ENCODE results near the gene LPCAT2. TPM values are rescaled to one million over a fixed set of nuclear protein-coding genes. Genes with fewer than 3 reads are reported as not detected.

Gene LPCAT2
- total and polyA plus RNA-seq, 2 of the 13 experiments (the other 11 are each of a cell fraction or from before 2014, with no cell fraction given), result 9.9 to 17.6 TPM

DNA sequence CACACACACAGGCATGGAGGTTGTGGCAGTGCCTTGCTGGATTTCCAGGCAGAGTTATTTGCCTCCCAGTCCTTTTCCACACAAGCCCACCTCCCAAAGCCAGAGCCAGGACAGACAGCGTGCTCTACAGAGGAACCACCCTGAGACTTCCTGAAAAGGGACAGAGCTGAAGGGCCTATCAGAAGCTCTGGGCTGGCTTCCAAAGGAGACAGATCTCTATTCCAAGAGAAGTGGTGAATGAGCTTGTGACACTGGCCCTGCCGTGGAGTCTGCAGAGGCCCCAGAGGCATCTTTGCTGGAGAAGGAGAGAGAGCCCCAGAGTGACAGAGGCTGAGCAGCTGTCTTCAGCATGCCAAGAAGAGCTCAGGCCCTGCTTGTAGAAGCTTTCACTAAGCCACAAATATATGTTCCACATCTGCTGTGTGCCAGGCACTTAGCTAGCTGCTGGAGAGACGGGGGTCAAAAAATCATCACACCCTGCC is 8.3 kb upstream of the LPCAT2 start:
- no peaks in the 10 kb centered on the region for H3K27me3 ChIP-seq (ENCODE audit: control insufficient read depth in 1 of 2, insufficient read depth in 2 of 2, low read length in 2 of 2)
- no peak overlapping the region for H3K4me2 ChIP-seq (ENCODE audit: low read depth, low read length)
- CTCF ChIA-PET (ENCODE audit: low intra/inter-chr PET ratio, low total read pairs), result no interaction called here
- 45% methylated on average over 3 of the region's 3 CpGs for WGBS (ENCODE audit: low lambda C conversion rate)
- no TSS peak for BruUV-seq (replicated peaks)
- FAIRE-seq, result no peak
- H3K27ac ChIP-seq (ENCODE audit: extremely low read length, insufficient read depth, low read length), result no peak overlapping the region
- DNase-seq (ENCODE audit: low spot score), result no peak
- no peak overlapping the region for H3K9ac ChIP-seq (ENCODE audit: insufficient read depth, low read depth, low read length)
- POLR2A ChIA-PET, result no interaction called here
- ATAC-seq, result no peak
- no peaks in the 10 kb centered on the region for H3K9me3 ChIP-seq (ENCODE audit: low read length)
- peaks cover 46% of the 10 kb centered on the region for H3K4me1 ChIP-seq (ENCODE audit: insufficient read depth, low read length)
- in situ Hi-C loops (cut with HindIII; ENCODE audit: extremely low pct_ligation_motif_present, low pct_unique_long_range_greater_than_20kb), result no loop called here
- H4K20me1 ChIP-seq (ENCODE audit: insufficient read depth, low read length), result no peaks in the 10 kb centered on the region
- H2AFZ ChIP-seq (ENCODE audit: low read length), result no peak overlapping the region
- TF ChIP-seq HOXA5 (CRISPR knock-in tag; IDR thresholded peaks at IDR 0.05) (no peak), ZNF709 (CRISPR knock-in tag; IDR thresholded peaks at IDR 0.05) (no peak), ZFP62 (CRISPR knock-in tag; IDR thresholded peaks at IDR 0.05) (no peak), GMEB2 (CRISPR knock-in tag; IDR thresholded peaks at IDR 0.05; ENCODE audit: low read depth) (no peak), TAF15 (IDR thresholded peaks at IDR 0.05; ENCODE audit: low read depth, low read length, poor library complexity, severe bottlenecking) (no peak), CEBPB (IDR thresholded peaks at IDR 0.05; ENCODE audit: borderline replicate concordance, low read depth, low read length) (no peak), DR1 (CRISPR knock-in tag; IDR thresholded peaks at IDR 0.05) (no peak), ZNF768 (CRISPR knock-in tag; IDR thresholded peaks at IDR 0.05) (no peak), SMARCE1 (IDR thresholded peaks at IDR 0.05; ENCODE audit: borderline replicate concordance) (no peak), XRCC5 (optimal IDR thresholded peaks at IDR 0.05; ENCODE audit: low read length) (no peak), ZNF597 (CRISPR knock-in tag; IDR thresholded peaks at IDR 0.05) (no peak)
- TF ChIP-seq, protein P1, sequence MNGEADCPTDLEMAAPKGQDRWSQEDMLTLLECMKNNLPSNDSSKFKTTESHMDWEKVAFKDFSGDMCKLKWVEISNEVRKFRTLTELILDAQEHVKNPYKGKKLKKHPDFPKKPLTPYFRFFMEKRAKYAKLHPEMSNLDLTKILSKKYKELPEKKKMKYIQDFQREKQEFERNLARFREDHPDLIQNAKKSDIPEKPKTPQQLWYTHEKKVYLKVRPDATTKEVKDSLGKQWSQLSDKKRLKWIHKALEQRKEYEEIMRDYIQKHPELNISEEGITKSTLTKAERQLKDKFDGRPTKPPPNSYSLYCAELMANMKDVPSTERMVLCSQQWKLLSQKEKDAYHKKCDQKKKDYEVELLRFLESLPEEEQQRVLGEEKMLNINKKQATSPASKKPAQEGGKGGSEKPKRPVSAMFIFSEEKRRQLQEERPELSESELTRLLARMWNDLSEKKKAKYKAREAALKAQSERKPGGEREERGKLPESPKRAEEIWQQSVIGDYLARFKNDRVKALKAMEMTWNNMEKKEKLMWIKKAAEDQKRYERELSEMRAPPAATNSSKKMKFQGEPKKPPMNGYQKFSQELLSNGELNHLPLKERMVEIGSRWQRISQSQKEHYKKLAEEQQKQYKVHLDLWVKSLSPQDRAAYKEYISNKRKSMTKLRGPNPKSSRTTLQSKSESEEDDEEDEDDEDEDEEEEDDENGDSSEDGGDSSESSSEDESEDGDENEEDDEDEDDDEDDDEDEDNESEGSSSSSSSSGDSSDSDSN (CRISPR knock-in tag; IDR thresholded peaks at IDR 0.05), result no peak
- no peak overlapping the region for H3K4me3 ChIP-seq (replicated peaks in 1 of 3; ENCODE audit: insufficient read depth in 1 of 3, low read depth in 2 of 3, low read length in 3 of 3)
- intact Hi-C loops (cut with micrococcal nuclease; ENCODE audit: unreplicated experiment), result no loop called here
- H3K79me2 ChIP-seq (ENCODE audit: insufficient read depth, low read length), result no peaks in the 10 kb centered on the region
- H3K36me3 ChIP-seq (replicated peaks in 1 of 2; ENCODE audit: control insufficient read depth in 1 of 2, insufficient read depth in 2 of 2, low read length in 2 of 2), result no peaks in the 10 kb centered on the region

Data from HepG2 (cell line).